GM12878 (cell line): ENCODE data around the gene NUP210L. TPM values are rescaled to one million over a fixed set of nuclear protein-coding genes. Genes with fewer than 3 reads are reported as not detected.

Experiments used
- DPF2 ChIP-seq: fragments of 450-650 bp; IDR thresholded peaks from 2 replicates; pipeline ENCODE4 v1.6.1; 2017; ENCODE audit warnings: mild to moderate bottlenecking
- EZH2 ChIP-seq: IDR thresholded peaks from 2 replicates; pipeline ENCODE4 v1.6.1; 2012; ENCODE audit warnings: low read depth, mild to moderate bottlenecking, control low read depth, inconsistent platforms, low read length, borderline replicate concordance; ENCODE audit not compliant: control insufficient read depth
- FOXK2 ChIP-seq: fragments of 450-650 bp; IDR thresholded peaks from 2 replicates; pipeline ENCODE4 v1.6.1; 2017; ENCODE audit warnings: mild to moderate bottlenecking, moderate library complexity
- GATAD2B ChIP-seq: fragments of 450-650 bp; conservative IDR thresholded peaks from 2 replicates; pipeline ENCODE4 v1.6.1; 2017; ENCODE audit warnings: low read depth, mild to moderate bottlenecking, moderate library complexity
- IRF3 ChIP-seq: fragments of 450-650 bp; IDR thresholded peaks from 2 replicates; pipeline ENCODE4 v1.6.1; 2014; ENCODE audit warnings: mild to moderate bottlenecking
- IRF4 ChIP-seq: IDR thresholded peaks from 2 replicates; pipeline ENCODE4 v1.6.1; 2011; ENCODE audit warnings: low read depth, low read length
- KAT2A ChIP-seq: conservative IDR thresholded peaks from 2 replicates; pipeline ENCODE4 v1.6.1; 2011; ENCODE audit warnings: low read depth, low read length; ENCODE audit not compliant: control insufficient read depth
- NR2C1 ChIP-seq: fragments of 450-650 bp; IDR thresholded peaks from 2 replicates; pipeline ENCODE4 v1.6.1; 2017; ENCODE audit warnings: antibody characterized with exemption, mild to moderate bottlenecking, moderate library complexity
- NRF1 ChIP-seq: conservative IDR thresholded peaks from 2 replicates; pipeline ENCODE4 v1.6.1; 2011; ENCODE audit warnings: mild to moderate bottlenecking, low read depth, low read length, improper control_type of control experiment
- PML ChIP-seq: IDR thresholded peaks from 2 replicates; pipeline ENCODE4 v1.6.1; 2012; ENCODE audit warnings: low read length, inconsistent platforms
- RBBP5 ChIP-seq: fragments of 200-600 bp; sonication (generic); conservative IDR thresholded peaks from 2 replicates; pipeline ENCODE4 v1.6.1; 2016
- SIN3A ChIP-seq: IDR thresholded peaks from 2 replicates; pipeline ENCODE4 v1.6.1; 2012; ENCODE audit warnings: low read depth, low read length, improper control_type of control experiment
- TARDBP ChIP-seq: IDR thresholded peaks from 2 replicates; pipeline ENCODE4 v1.6.1; 2016; ENCODE audit warnings: borderline replicate concordance
- TCF12 ChIP-seq: IDR thresholded peaks from 2 replicates; pipeline ENCODE4 v1.6.1; 2011; ENCODE audit warnings: low read depth, mild to moderate bottlenecking, low read length
- YY1 ChIP-seq: IDR thresholded peaks from 2 replicates; pipeline ENCODE4 v1.6.1; 2011; ENCODE audit warnings: low read depth, mild to moderate bottlenecking, low read length
- ZBTB4 ChIP-seq: fragments of 450-650 bp; formaldehyde crosslinking; IDR thresholded peaks from 2 replicates; pipeline ENCODE4 v1.4.0; 2022; ENCODE audit warnings: mild to moderate bottlenecking, moderate library complexity
- ZBTB40 ChIP-seq: fragments of 450-650 bp; IDR thresholded peaks from 2 replicates; pipeline ENCODE4 v1.6.1; 2016; ENCODE audit warnings: mild to moderate bottlenecking, moderate library complexity, borderline replicate concordance
- ZNF592 ChIP-seq: fragments of 450-650 bp; IDR thresholded peaks from 2 replicates; pipeline ENCODE4 v1.6.1; 2017; ENCODE audit warnings: mild to moderate bottlenecking, moderate library complexity
- ZNF622 ChIP-seq: fragments of 450-650 bp; IDR thresholded peaks from 2 replicates; pipeline ENCODE4 v1.6.1; 2017; ENCODE audit warnings: mild to moderate bottlenecking, inconsistent platforms
- polyA plus RNA-seq, 11 experiments: library from polyadenylated mRNA; depleted of rRNA in 4 of 11; unstranded in 6 of 11; stranded (reverse) in 5 of 11; fragments of >200 nt; fragmentation: Nextera tagmentation in 4 of 11; fragmentation: Illumina TruSeq in 1 of 11; extraction: Ambion mirVana in 4 of 11; extraction: Trizol in 1 of 11; gene quantifications; 1 replicate in 1 of 11; 2 replicates in 10 of 11; pipeline versions ENCODE4 v1.2.1 to v1.2.3, GENCODE V29; 2011 to 2016; ENCODE audit warnings: inconsistent platforms in 2 of 11, missing spikeins in 2 of 11, low read depth in 1 of 11
- total RNA-seq, 4 experiments: library from RNA; depleted of rRNA in 3 of 4; stranded (reverse); fragments of >200 nt in 3 of 4; fragmentation: Illumina TruSeq in 1 of 4; extraction: Trizol in 1 of 4; gene quantifications; 2 replicates each; pipeline versions ENCODE4 v1.2.1 to v1.2.3, GENCODE V29; 2013 to 2021

Gene NUP210L
- total and polyA plus RNA-seq, 10 of the 15 experiments (the other 5 are each of a cell fraction or from before 2014, with no cell fraction given), result 0.04 to 0.08 (median 0.07) TPM; not detected in 7

- TF ChIP-seq TARDBP (no peak), ZBTB4 (no peak), YY1 (peak; percentile 40; the same call in 1 of the 2 replicates), NR2C1 (no peak), IRF3 (no peak), DPF2 (no peak), GATAD2B (no peak), ZBTB40 (no peak), ZNF592 (no peak), FOXK2 (no peak), PML (peak; percentile 62; the same call in 1 of the 2 replicates), ZNF622 (no peak), KAT2A (no peak), IRF4 (no peak), SIN3A (no peak; the same call in 1 of the 2 replicates), EZH2 (no peak), NRF1 (no peak), RBBP5 (no peak), TCF12 (0 out of 2 replicates have a peak, but pooled peaks have one; percentile 11)
Observed at GRCh38 chr1:153945131-153945794, 209.6 kb downstream of the NUP210L start (continued).
